Neural progenitor cell (in vitro differentiated cells): Measurements from ENCODE around the gene CYTH3. TPM values are rescaled to one million over a fixed set of nuclear protein-coding genes. Genes with fewer than 3 reads are reported as not detected.

Experiments
- DNase-seq: peaks from one replicate; pipeline ENCODE4 v3.0.0-alpha.2; 2016; ENCODE audit warnings: low spot score
- H2AFZ ChIP-seq: fragments of 200-600 bp; sonication (generic); replicated peaks from 2 replicates; pipeline ENCODE4 v1.6.1; 2016; ENCODE audit warnings: antibody characterized with exemption
- H3F3A ChIP-seq: fragments of 200-600 bp; sonication (generic); 2 replicates; pipeline ENCODE4 v1.6.1; 2016; ENCODE audit warnings: antibody characterized with exemption, low read depth
- H3K27ac ChIP-seq: fragments of 200-600 bp; sonication (generic); 2 replicates; pipeline ENCODE4 v1.5.1; 2016; ENCODE audit warnings: mild to moderate bottlenecking
- H3K27me3 ChIP-seq: fragments of 200-600 bp; sonication (generic); 2 replicates; pipeline ENCODE4 v1.6.1; 2016; ENCODE audit warnings: mild to moderate bottlenecking, moderate library complexity
- H3K36me3 ChIP-seq: fragments of 200-600 bp; sonication (generic); 2 replicates; pipeline ENCODE4 v1.5.1; 2016
- H3K4me1 ChIP-seq: fragments of 200-600 bp; sonication (generic); 2 replicates; pipeline ENCODE4 v1.6.1; 2016; ENCODE audit warnings: mixed run types
- H3K4me2 ChIP-seq: fragments of 200-600 bp; sonication (generic); 2 replicates; pipeline ENCODE4 v1.6.1; 2016
- H3K4me3 ChIP-seq: fragments of 200-600 bp; sonication (generic); 2 replicates; pipeline ENCODE4 v1.5.1; 2016
- H3K79me2 ChIP-seq: fragments of 200-600 bp; sonication (generic); 2 replicates; pipeline ENCODE4 v1.6.1; 2016; ENCODE audit warnings: low read depth
- H3K9ac ChIP-seq: fragments of 200-600 bp; sonication (generic); 2 replicates; pipeline ENCODE4 v1.6.1; 2016
- H3K9me3 ChIP-seq: fragments of 200-600 bp; sonication (generic); 2 replicates; pipeline ENCODE4 v1.5.1; 2016; ENCODE audit warnings: low read depth
- H4K20me1 ChIP-seq: fragments of 200-600 bp; sonication (generic); 2 replicates; pipeline ENCODE4 v1.6.1; 2016; ENCODE audit warnings: low read depth
- H3K27ac Mint-ChIP-seq: 3 replicates; pipeline ENCODE4 v1.8.0; 2021; ENCODE audit warnings: mixed read lengths
- H3K27me3 Mint-ChIP-seq: 2 replicates; pipeline ENCODE4 v1.8.0; 2022; ENCODE audit warnings: low read depth, mild to moderate bottlenecking, inconsistent platforms, moderate library complexity, mixed read lengths; ENCODE audit not compliant: insufficient read depth
- H3K36me3 Mint-ChIP-seq: 3 replicates; pipeline ENCODE4 v1.8.0; 2021; ENCODE audit warnings: mixed read lengths
- H3K4me1 Mint-ChIP-seq: 3 replicates; pipeline ENCODE4 v1.8.0; 2021; ENCODE audit warnings: mixed read lengths
- H3K4me3 Mint-ChIP-seq: 3 replicates; pipeline ENCODE4 v1.8.0; 2021; ENCODE audit warnings: mild to moderate bottlenecking, moderate library complexity, mixed read lengths
- H3K9me3 Mint-ChIP-seq: 3 replicates; pipeline ENCODE4 v1.8.0; 2020; ENCODE audit warnings: mixed read lengths
- CTCF ChIP-seq: fragments of 200-600 bp; sonication (generic); IDR thresholded peaks from 2 replicates; pipeline ENCODE4 v1.5.1; 2017; ENCODE audit warnings: antibody characterized with exemption, mild to moderate bottlenecking
- EZH2 ChIP-seq: fragments of 200-600 bp; sonication (generic); IDR thresholded peaks from 2 replicates; pipeline ENCODE4 v1.6.1; 2017; ENCODE audit warnings: antibody characterized with exemption, mild to moderate bottlenecking, moderate library complexity
- EZH2phosphoT487 ChIP-seq: fragments of 200-600 bp; sonication (generic); IDR thresholded peaks from 2 replicates; pipeline ENCODE4 v1.6.1; 2017; ENCODE audit warnings: antibody characterized with exemption
- total RNA-seq: library from RNA; depleted of rRNA; stranded (reverse); fragments of >200 nt; gene quantifications from 2 replicates; pipeline ENCODE4 v1.2.3, GENCODE V29; 2015; ENCODE audit warnings: low replicate concordance

CYTH3 gene
- total RNA-seq, 1 donor from 2014 or later: 10.9 TPM

GRCh38 chr7:6162650-6163366, 109.6 kb downstream of the CYTH3 start:
- Histone ChIP-seq H3K36me3 (peaks cover 11% of the 10 kb centered on the region), H3K79me2 (no peaks in the 10 kb centered on the region), H3K27ac (no peak overlapping the region), H2AFZ (no peak overlapping the region), H3K9ac (no peak overlapping the region), H3K27me3 (no peaks in the 10 kb centered on the region), H3K4me2 (no peak overlapping the region), H3K9me3 (no peaks in the 10 kb centered on the region), H3F3A (peaks cover 9% of the 10 kb centered on the region), H3K4me1 (peaks cover 3% of the 10 kb centered on the region), H4K20me1 (peaks cover 8% of the 10 kb centered on the region), H3K4me3 (no peak overlapping the region)
- no peak for DNase-seq
- Mint-ChIP-seq H3K36me3 (peaks cover 12% of the 10 kb centered on the region), H3K27me3 (peaks cover 2% of the 10 kb centered on the region), H3K4me1 (peaks cover 14% of the 10 kb centered on the region), H3K27ac (peak overlapping the region; percentile 87), H3K9me3 (no peaks in the 10 kb centered on the region), H3K4me3 (no peak overlapping the region)
- TF ChIP-seq EZH2 (no peak), CTCF (no peak), EZH2phosphoT487 (no peak)

DNA sequence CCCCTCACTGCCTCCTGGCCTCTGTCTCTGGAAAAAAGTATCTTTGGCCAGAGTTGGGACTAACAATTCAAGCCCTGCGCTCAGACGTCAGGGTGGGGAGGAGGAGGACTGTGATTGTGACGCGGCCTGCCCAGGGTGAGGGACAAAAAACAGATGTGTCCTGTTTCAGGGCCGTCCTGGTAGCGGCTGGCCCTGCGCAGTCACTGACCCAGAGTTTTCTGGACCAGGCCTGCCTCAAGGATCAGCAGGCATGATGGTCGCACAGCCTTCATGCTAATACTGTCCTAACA, 110.1 kb downstream of the CYTH3 start:
- TF ChIP-seq CTCF: no peak
- no peak for TF ChIP-seq EZH2
- no peak for TF ChIP-seq EZH2phosphoT487
- no peak for DNase-seq
- Histone ChIP-seq H3K27me3 (no peaks in the 10 kb centered on the region), H3K36me3 (peaks cover 11% of the 10 kb centered on the region), H3K9me3 (no peaks in the 10 kb centered on the region), H3K4me2 (no peak overlapping the region), H4K20me1 (peaks cover 8% of the 10 kb centered on the region), H3K4me3 (no peak overlapping the region), H3F3A (peaks cover 9% of the 10 kb centered on the region), H3K9ac (no peak overlapping the region), H2AFZ (no peak overlapping the region), H3K79me2 (no peaks in the 10 kb centered on the region), H3K27ac (no peak overlapping the region), H3K4me1 (peaks cover 3% of the 10 kb centered on the region)
- Mint-ChIP-seq H3K9me3 (no peaks in the 10 kb centered on the region), H3K4me1 (peaks cover 12% of the 10 kb centered on the region), H3K27me3 (no peaks in the 10 kb centered on the region), H3K27ac (no peak overlapping the region), H3K36me3 (peaks cover 12% of the 10 kb centered on the region), H3K4me3 (no peak overlapping the region)

DNA sequence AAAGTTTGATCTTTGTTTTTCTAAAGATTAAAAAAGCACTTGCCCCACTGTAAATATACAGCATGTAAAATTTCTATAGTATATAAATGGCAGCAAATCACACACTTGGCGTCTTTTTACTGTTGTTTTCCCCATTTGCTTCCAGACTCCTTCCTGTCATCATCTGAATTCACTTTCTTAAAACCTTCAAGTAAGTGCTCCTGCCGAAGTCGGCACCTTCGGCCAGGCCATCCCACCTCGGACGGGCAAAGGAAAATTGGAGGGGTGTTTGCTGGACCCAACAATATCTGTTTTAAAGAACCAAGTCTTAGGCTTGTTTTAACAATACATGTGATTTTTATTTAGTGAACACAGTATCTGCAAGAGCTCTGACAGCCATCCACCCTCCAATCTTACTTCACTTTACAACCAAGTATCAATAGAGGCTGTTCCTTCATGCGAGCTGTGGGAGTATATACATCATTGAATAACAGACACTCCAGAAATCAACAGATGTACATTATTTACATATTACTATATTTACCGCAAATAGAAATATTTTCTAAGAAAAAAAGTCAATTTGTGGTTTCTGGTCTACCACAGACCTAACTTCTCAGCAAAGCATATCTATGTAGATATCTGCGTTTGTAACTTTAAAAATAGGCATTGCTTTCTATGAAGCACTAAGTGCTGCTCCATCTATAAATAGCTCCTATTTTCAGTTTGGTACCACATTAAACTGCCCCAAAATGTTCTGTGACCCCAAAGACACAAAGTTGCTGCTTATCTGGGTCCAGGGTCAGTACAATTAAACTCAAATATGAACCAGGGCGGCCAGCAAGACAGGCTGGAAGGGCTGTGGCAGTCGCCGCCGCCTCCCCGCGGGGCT, 110.7 kb downstream of the CYTH3 start:
- H3K4me3 Mint-ChIP-seq: no peak overlapping the region
- H3K9me3 Mint-ChIP-seq: no peaks in the 10 kb centered on the region
- H3K9ac ChIP-seq: no peak overlapping the region
- H3K4me2 ChIP-seq: no peak overlapping the region
- no peak overlapping the region for H3K27ac ChIP-seq
- peaks cover 11% of the 10 kb centered on the region for H3K36me3 ChIP-seq
- DNase-seq: no peak
- H3K4me3 ChIP-seq: no peak overlapping the region
- no peak overlapping the region for H2AFZ ChIP-seq
- peaks cover 3% of the 10 kb centered on the region for H3K4me1 ChIP-seq
- H3F3A ChIP-seq: peaks cover 9% of the 10 kb centered on the region
- H3K4me1 Mint-ChIP-seq: peaks cover 7% of the 10 kb centered on the region
- no peaks in the 10 kb centered on the region for H3K27me3 ChIP-seq
- no peaks in the 10 kb centered on the region for H3K79me2 ChIP-seq
- peaks cover 13% of the 10 kb centered on the region for H3K36me3 Mint-ChIP-seq
- TF ChIP-seq EZH2 (no peak), EZH2phosphoT487 (no peak), CTCF (no peak)
- H3K27me3 Mint-ChIP-seq: no peaks in the 10 kb centered on the region
- peaks cover 8% of the 10 kb centered on the region for H4K20me1 ChIP-seq
- H3K27ac Mint-ChIP-seq: no peak overlapping the region
- no peaks in the 10 kb centered on the region for H3K9me3 ChIP-seq
